Measurements from ENCODE around the gene AUTS2. TPM values are rescaled to one million over a fixed set of nuclear protein-coding genes. Genes with fewer than 3 reads are reported as not detected.
A peak's percentile ranks its signal among the peaks of the same experiment; 100 is the strongest.

The AUTS2 gene
- total RNA-seq, 1 experiment from 2014 or later, result 30.1 TPM

- H3K4me3 ChIP-seq, result no peak overlapping the region
- peak overlapping the region; percentile 11 for H3K27ac ChIP-seq
- peaks cover 35% of the 10 kb centered on the region for H3K4me1 ChIP-seq
- H3K9me3 ChIP-seq (replicated peaks), result no peaks in the 10 kb centered on the region
- DNase-seq, result peak; percentile 82 to 92
- no peaks in the 10 kb centered on the region for H3K36me3 ChIP-seq
- H3K27me3 ChIP-seq, result no peaks in the 10 kb centered on the region
Observed at GRCh38 chr7:70569335-70569819, 971.1 kb downstream of the AUTS2 start.

GRCh38 chr7:70570029-70570428 lies 971.8 kb downstream of the AUTS2 start:
- Histone ChIP-seq H3K4me3 (no peak overlapping the region), H3K4me1 (peaks cover 40% of the 10 kb centered on the region), H3K27me3 (no peaks in the 10 kb centered on the region), H3K27ac (no peak overlapping the region), H3K9me3 (replicated peaks) (no peaks in the 10 kb centered on the region), H3K36me3 (no peaks in the 10 kb centered on the region)
- DNase-seq, result no peak

DNA sequence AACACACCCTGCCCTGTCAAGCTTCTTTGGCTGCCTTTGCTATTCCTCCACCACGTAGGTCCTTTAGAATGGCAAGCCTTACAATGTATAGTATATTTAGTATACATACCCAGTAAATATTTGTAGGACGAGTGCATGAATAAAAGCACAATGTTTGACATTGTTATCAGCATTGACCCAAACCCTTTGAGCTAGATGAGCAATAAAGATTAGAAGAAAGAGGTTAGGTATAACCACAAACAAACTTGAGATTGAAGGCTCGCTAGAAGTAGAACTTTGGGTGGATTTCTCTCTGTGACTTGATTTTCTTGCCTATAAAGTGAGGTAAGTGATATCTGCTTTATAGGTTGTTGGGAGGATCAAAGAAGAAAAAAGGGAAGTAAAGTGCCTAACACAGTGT lies 972.7 kb downstream of the AUTS2 start:
- no peaks in the 10 kb centered on the region for H3K36me3 ChIP-seq
- H3K4me1 ChIP-seq, result peaks cover 50% of the 10 kb centered on the region
- no peak for DNase-seq
- H3K9me3 ChIP-seq (replicated peaks), result no peaks in the 10 kb centered on the region
- no peak overlapping the region for H3K4me3 ChIP-seq
- no peaks in the 10 kb centered on the region for H3K27me3 ChIP-seq
- H3K27ac ChIP-seq, result no peak overlapping the region

- Histone ChIP-seq H3K27ac (no peak overlapping the region), H3K4me1 (peaks cover 51% of the 10 kb centered on the region)
- DNase-seq, result no peak
Observed at GRCh38 chr7:70571403-70571934, 973.2 kb downstream of the AUTS2 start.

DNA sequence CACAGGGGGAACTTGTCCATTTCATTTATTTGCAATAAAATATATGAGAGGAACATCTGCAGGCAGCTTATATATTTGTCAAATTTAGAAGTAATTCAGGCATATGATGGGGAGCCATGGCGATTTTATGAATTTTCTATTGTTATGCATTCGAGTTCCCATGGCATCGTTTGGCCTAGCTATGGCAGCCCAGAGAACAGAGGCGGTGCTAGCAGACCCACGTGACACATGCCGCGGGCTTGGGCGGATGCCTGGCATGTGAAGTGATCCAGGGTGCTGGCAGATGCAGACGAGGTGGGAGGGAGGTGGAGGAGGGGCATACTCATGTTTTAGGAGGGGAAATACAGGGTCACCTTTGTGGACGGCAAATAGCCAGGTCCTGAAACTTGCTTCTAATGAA lies 973.7 kb downstream of the AUTS2 start:
- H3K36me3 ChIP-seq, result no peaks in the 10 kb centered on the region
- H3K27ac ChIP-seq, result no peak overlapping the region
- H3K27me3 ChIP-seq, result no peaks in the 10 kb centered on the region
- DNase-seq, result no peak
- no peaks in the 10 kb centered on the region for H3K9me3 ChIP-seq (replicated peaks)
- peaks cover 51% of the 10 kb centered on the region for H3K4me1 ChIP-seq
- H3K4me3 ChIP-seq, result no peak overlapping the region

More at GRCh38 chr7:70571403-70571934, 973.2 kb downstream of the AUTS2 start:
- Histone ChIP-seq H3K27me3 (no peaks in the 10 kb centered on the region), H3K36me3 (no peaks in the 10 kb centered on the region), H3K9me3 (replicated peaks) (no peaks in the 10 kb centered on the region), H3K4me3 (no peak overlapping the region)

DNA sequence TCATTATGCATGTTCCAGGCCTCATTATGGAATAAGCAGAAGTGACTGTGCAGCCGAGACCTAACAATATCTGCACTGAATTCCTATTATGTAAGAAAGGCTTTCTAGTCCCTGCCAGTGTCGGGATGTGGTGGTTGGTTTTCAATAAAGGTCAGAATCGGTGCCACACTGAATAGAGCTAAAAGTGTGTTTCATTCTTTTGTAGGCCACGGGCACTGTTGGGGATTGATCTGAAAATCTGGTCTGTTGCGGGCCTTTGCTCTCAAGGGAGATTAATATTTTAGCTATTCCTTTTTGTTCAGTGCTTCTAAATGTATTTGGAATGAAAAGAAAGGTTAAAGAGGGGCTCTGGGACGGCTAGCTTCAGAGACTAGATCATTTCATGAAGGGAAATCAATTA lies 974.3 kb downstream of the AUTS2 start:
- no peak overlapping the region for H3K4me3 ChIP-seq
- no peaks in the 10 kb centered on the region for H3K27me3 ChIP-seq
- H3K27ac ChIP-seq, result no peak overlapping the region
- H3K9me3 ChIP-seq (replicated peaks), result no peaks in the 10 kb centered on the region
- H3K4me1 ChIP-seq, result peaks cover 51% of the 10 kb centered on the region
- DNase-seq, result no peak
- H3K36me3 ChIP-seq, result no peaks in the 10 kb centered on the region

GRCh38 chr7:70573071-70573661 lies 974.9 kb downstream of the AUTS2 start:
- Histone ChIP-seq H3K27ac (no peak overlapping the region), H3K4me1 (peaks cover 51% of the 10 kb centered on the region), H3K4me3 (no peak overlapping the region), H3K27me3 (no peaks in the 10 kb centered on the region), H3K9me3 (replicated peaks) (no peaks in the 10 kb centered on the region), H3K36me3 (no peaks in the 10 kb centered on the region)
- DNase-seq, result no peak

DNA sequence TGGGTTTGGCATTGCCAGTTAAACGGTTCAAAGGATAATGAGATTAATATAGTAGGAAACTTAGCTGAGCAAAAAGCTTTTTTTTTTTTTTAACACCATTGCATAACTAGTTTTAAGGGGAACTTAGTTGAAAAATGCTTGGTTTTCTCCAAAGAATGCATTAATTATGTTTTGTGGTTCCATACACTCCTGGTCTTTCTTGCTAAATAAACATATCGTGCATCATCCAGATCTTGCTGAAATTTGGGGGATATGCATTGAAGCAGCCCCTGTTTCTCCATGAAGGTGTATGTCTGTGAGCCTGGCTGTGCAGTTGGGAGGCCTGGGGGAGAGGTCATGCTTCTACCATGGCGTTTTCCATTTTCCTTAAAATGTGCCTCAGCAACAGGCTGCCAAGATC lies 975.4 kb downstream of the AUTS2 start:
- H3K27me3 ChIP-seq, result no peaks in the 10 kb centered on the region
- no peaks in the 10 kb centered on the region for H3K36me3 ChIP-seq
- DNase-seq, result no peak
- H3K27ac ChIP-seq, result no peak overlapping the region
- H3K9me3 ChIP-seq (replicated peaks), result no peaks in the 10 kb centered on the region
- peaks cover 47% of the 10 kb centered on the region for H3K4me1 ChIP-seq
- no peak overlapping the region for H3K4me3 ChIP-seq

- Histone ChIP-seq H3K27ac (peak overlapping the region; percentile 85), H3K27me3 (no peaks in the 10 kb centered on the region), H3K9me3 (replicated peaks) (no peaks in the 10 kb centered on the region), H3K36me3 (no peaks in the 10 kb centered on the region), H3K4me3 (no peak overlapping the region), H3K4me1 (peaks cover 41% of the 10 kb centered on the region)
- DNase-seq, result no peak
Observed at GRCh38 chr7:70574314-70574834, 976.1 kb downstream of the AUTS2 start.

DNA sequence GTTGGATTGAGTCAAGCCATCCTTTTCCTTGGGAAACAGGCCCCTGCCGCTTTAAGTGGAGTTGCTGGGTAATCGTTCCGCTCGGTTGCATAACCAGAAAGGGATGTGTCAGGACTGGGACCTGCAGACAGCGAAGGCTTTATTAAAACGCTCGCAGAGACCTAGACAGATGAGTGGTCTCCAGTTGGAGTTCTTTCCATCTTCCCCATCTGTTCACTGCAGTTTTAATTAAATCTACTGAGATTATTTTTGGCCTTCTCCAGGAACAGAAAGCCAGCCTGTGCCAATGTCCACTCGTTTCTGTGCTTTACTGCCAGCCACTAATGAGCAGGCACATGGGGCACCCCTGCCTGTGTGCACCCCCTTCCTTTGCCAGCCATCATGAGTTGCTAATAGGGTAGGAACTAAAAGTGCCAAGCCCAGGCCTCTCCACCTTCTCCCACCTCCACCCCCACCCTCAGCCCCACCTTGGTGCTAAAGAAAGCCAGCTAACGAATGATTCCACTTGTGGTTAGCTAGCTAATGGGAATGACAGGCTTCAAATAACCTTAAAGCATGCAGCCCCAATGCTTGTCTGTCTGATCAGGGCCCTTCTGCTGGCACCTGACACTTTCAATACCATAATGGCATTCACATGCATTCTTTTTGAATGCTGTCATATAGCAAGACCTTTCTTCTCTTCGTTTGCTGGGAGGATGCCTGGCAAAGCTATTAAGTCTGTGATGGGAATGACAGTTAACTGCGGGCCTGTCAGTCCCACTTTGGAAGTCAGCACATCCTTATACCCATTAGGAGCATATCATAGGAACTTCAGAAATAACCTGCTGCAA lies 976.9 kb downstream of the AUTS2 start:
- Histone ChIP-seq H3K4me1 (peaks cover 36% of the 10 kb centered on the region), H3K27me3 (no peaks in the 10 kb centered on the region), H3K36me3 (no peaks in the 10 kb centered on the region), H3K4me3 (no peak overlapping the region), H3K27ac (peak overlapping the region; percentile 85), H3K9me3 (replicated peaks) (no peaks in the 10 kb centered on the region)
- DNase-seq, result peak; percentile 60 to 61

- H3K27me3 ChIP-seq, result no peaks in the 10 kb centered on the region
- DNase-seq, result no peak
- no peak overlapping the region for H3K4me3 ChIP-seq
- H3K9me3 ChIP-seq (replicated peaks), result no peaks in the 10 kb centered on the region
- H3K4me1 ChIP-seq, result peaks cover 31% of the 10 kb centered on the region
- H3K27ac ChIP-seq, result no peak overlapping the region
- no peaks in the 10 kb centered on the region for H3K36me3 ChIP-seq
Observed at GRCh38 chr7:70577078-70577477, 978.8 kb downstream of the AUTS2 start.

- Histone ChIP-seq H3K9me3 (replicated peaks) (no peaks in the 10 kb centered on the region), H3K27ac (no peak overlapping the region), H3K4me1 (peaks cover 36% of the 10 kb centered on the region), H3K36me3 (no peaks in the 10 kb centered on the region), H3K4me3 (no peak overlapping the region), H3K27me3 (no peaks in the 10 kb centered on the region)
- no peak for DNase-seq
Observed at GRCh38 chr7:70578131-70578530, 979.9 kb downstream of the AUTS2 start.

DNA sequence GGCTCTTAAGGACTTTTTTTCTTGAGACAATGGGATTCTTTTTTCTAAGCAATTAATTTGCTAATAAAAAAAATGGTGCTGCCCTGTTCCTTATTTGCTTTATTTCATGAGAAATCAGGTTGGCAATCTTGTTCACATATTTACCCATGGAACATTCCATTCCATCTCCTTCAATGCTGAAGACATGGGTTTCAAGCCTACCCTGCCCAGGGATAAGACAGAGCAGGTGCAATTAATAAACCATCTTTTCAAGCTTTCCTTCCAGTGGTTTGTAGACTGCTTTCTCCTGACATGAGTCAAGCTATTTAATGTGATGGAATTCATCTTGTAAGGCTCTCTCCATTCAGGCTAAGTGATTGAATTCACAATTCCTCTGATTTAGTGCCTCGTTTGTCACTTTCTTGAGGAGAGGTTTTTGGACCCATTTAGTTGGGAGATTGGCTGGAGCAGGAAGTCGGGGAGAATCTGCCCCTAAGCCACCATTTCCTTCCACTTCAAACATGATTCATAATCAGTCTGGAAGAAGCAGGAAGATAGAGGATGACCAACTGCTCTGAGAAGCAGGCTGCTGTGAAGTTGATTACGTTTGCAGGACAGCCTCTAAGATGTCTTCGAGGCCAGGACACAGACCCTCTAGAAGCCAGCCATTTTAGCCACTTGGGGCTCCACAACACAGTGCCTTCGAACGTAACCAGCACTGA lies 981.3 kb downstream of the AUTS2 start:
- no peaks in the 10 kb centered on the region for H3K9me3 ChIP-seq (replicated peaks)
- no peak overlapping the region for H3K27ac ChIP-seq
- DNase-seq, result no peak
- no peaks in the 10 kb centered on the region for H3K27me3 ChIP-seq
- H3K4me1 ChIP-seq, result peaks cover 22% of the 10 kb centered on the region
- H3K36me3 ChIP-seq, result no peaks in the 10 kb centered on the region
- no peak overlapping the region for H3K4me3 ChIP-seq

- no peak for DNase-seq
- Histone ChIP-seq H3K9me3 (replicated peaks) (no peaks in the 10 kb centered on the region), H3K36me3 (no peaks in the 10 kb centered on the region), H3K4me3 (no peak overlapping the region), H3K4me1 (peaks cover 21% of the 10 kb centered on the region), H3K27ac (no peak overlapping the region), H3K27me3 (no peaks in the 10 kb centered on the region)
Observed at GRCh38 chr7:70580161-70580560, 981.9 kb downstream of the AUTS2 start.

All from SJCRH30 (cell line).